ENCODE results near the gene GSTO1.

GRCh38 chr10:104304927-104305326 is 50.2 kb downstream of the GSTO1 start:
- TF ChIP-seq CTCF (conservative IDR thresholded peaks at IDR 0.05; ENCODE audit: low read depth, low read length) (no peak), EZH2 (IDR thresholded peaks at IDR 0.05; ENCODE audit: borderline replicate concordance, low read depth, low read length, poor library complexity, severe bottlenecking) (no peak)
